GM19099 (cell line): ENCODE data around the gene USB1.
A peak's percentile ranks its signal among the peaks of the same experiment; 100 is the strongest.

ENCODE experiments used
- POLR2A ChIP-seq: IDR thresholded peaks from 3 replicates; pipeline ENCODE4 v1.6.1; 2011; ENCODE audit warnings: low read depth; ENCODE audit not compliant: insufficient read length; ENCODE audit errors: extremely low read depth

Gene USB1

GRCh38 chr16:58000706-58001676, at the start of gene USB1:
TSS of gene USB1 (plus strand) at chr16:58001407. CDS start at chr16:58001484, 77 bp downstream.
- TF ChIP-seq POLR2A, result peak; percentile 87

GRCh38 chr16:57952909-57953308, 48.3 kb upstream of the USB1 start:
- no peak for TF ChIP-seq POLR2A

GRCh38 chr16:57953857-57954256, 47.4 kb upstream of the USB1 start:
- TF ChIP-seq POLR2A, result no peak

GRCh38 chr16:57955572-57956188, 45.5 kb upstream of the USB1 start:
- no peak for TF ChIP-seq POLR2A

- TF ChIP-seq POLR2A, result no peak
These were observed 44.9 kb upstream of the USB1 start for GRCh38 chr16:57956270-57956808.

- no peak for TF ChIP-seq POLR2A
These were observed 44.1 kb upstream of the USB1 start for GRCh38 chr16:57956924-57957672.

- TF ChIP-seq POLR2A, result no peak
These were observed 43.4 kb upstream of the USB1 start for GRCh38 chr16:57957673-57958392.

GRCh38 chr16:57958544-57958943, 42.7 kb upstream of the USB1 start:
- TF ChIP-seq POLR2A, result no peak

- TF ChIP-seq POLR2A, result no peak
These were observed 42.1 kb upstream of the USB1 start for GRCh38 chr16:57959121-57959520.

- TF ChIP-seq POLR2A, result no peak
These were observed 41.4 kb upstream of the USB1 start for GRCh38 chr16:57959804-57960203.

GRCh38 chr16:57960310-57960709, 40.9 kb upstream of the USB1 start:
- TF ChIP-seq POLR2A, result no peak

- no peak for TF ChIP-seq POLR2A
These were observed 40.3 kb upstream of the USB1 start for GRCh38 chr16:57960826-57961472.

- no peak for TF ChIP-seq POLR2A
These were observed 39.7 kb upstream of the USB1 start for GRCh38 chr16:57961538-57961937.

- TF ChIP-seq POLR2A, result no peak
These were observed 39.2 kb upstream of the USB1 start for GRCh38 chr16:57962046-57962445.
